Esophagus squamous epithelium (tissue), 4 donors: Measurements from ENCODE around the gene TNFAIP2.

Experiments
- CTCF ChIP-seq, 6 experiments: fragments of 450-650 bp in 4 of 6; fragments of 200-600 bp in 2 of 6; sonication (generic) in 2 of 6; IDR thresholded peaks; one replicate each; pipeline ENCODE4 v1.5.1; 2016 to 2019; ENCODE audit warnings: antibody characterized with exemption in 6 of 6, mild to moderate bottlenecking in 4 of 6, moderate library complexity in 4 of 6
- POLR2A ChIP-seq, 4 donors: fragments of 450-650 bp; IDR thresholded peaks; one replicate each; pipeline ENCODE4 v1.6.1; 2017; ENCODE audit warnings: antibody characterized with exemption in 4 of 4, mild to moderate bottlenecking in 4 of 4, moderate library complexity in 3 of 4

- no peak for TF ChIP-seq POLR2A (IDR thresholded peaks at IDR 0.05)
- no peak for TF ChIP-seq CTCF (IDR thresholded peaks at IDR 0.05)
Observed at GRCh38 chr14:103184046-103184445, 60.8 kb downstream of the TNFAIP2 start.
